HG02798 (cell line): ENCODE data around the gene MYH6.

ENCODE experiments used
- ATAC-seq: cut with Tn5 transposase; IDR thresholded peaks from one replicate; pipeline ENCODE4 v1.9.1; 2021; ENCODE audit warnings: mild to moderate bottlenecking; ENCODE audit not compliant: unreplicated experiment, poor library complexity

The MYH6 gene

GRCh38 chr14:23380976-23381375 lies 27.1 kb downstream of the MYH6 start:
- ATAC-seq, result no peak

DNA sequence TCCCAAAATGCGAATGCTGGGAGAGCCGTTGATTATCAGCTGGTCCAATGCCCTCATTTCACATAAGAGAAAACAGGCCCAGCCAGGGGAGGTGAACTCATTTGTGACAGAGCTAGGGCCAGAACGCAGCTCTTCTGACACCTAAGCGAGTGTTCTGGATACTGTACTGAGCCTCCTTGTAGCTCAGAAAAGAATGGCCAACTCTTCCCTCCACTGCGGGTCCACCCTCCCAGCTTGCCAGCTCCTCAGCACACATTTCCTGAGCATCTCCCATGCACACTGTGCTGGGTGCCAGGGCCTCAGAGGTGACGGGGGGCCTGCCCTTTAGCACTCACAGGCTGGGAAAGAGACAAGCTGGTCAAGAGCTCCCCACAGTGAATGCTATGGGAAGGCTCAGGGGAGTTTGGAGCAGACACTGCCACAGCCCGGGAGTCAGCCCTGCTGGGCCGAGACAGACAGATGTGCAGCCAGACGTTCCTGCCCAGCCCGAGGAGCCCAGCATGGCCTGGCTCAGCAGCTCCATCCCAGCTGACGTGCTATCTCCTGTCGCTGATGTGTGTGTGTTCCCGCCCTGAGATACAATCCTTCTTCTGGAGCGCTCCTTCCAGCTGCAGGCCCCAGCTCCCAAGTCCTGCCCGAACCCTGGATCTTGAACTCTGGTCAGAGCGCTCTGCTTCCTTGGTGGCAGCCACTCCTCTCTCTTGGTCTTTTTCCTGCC lies 27.7 kb downstream of the MYH6 start:
- ATAC-seq, result no peak

- peak; percentile 59 for ATAC-seq
These were observed 28.5 kb downstream of the MYH6 start for GRCh38 chr14:23379366-23380196.

DNA sequence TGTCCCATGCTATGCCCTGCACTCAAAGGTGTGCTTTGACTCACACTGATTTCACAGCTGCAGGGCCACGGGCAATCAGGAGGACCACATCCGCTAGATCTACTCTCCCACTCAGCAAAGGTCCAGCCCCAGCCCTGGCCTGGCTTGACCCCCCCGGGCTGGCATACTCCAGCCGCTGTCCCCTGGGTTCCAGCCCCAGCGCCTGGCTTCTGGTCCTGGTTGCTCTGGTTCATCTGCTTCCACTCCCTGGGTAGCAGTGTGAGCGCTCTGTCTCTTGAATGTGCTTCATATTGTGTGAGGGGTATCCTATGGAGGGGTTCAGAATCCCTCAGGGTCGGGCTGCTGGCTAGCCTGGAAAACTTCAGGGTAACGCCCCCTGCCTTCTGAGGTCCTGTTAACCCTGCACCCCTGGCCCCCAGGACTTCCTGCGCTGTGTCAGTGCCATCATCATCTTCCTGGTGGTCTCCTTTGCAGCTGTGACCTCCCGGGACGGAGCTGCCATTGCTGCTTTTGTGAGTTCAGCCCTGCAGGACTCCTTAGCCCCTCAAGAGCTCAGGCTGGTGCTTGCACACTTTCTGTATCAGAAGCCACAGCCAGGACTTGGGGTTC lies 29.4 kb downstream of the MYH6 start:
- no peak for ATAC-seq

DNA sequence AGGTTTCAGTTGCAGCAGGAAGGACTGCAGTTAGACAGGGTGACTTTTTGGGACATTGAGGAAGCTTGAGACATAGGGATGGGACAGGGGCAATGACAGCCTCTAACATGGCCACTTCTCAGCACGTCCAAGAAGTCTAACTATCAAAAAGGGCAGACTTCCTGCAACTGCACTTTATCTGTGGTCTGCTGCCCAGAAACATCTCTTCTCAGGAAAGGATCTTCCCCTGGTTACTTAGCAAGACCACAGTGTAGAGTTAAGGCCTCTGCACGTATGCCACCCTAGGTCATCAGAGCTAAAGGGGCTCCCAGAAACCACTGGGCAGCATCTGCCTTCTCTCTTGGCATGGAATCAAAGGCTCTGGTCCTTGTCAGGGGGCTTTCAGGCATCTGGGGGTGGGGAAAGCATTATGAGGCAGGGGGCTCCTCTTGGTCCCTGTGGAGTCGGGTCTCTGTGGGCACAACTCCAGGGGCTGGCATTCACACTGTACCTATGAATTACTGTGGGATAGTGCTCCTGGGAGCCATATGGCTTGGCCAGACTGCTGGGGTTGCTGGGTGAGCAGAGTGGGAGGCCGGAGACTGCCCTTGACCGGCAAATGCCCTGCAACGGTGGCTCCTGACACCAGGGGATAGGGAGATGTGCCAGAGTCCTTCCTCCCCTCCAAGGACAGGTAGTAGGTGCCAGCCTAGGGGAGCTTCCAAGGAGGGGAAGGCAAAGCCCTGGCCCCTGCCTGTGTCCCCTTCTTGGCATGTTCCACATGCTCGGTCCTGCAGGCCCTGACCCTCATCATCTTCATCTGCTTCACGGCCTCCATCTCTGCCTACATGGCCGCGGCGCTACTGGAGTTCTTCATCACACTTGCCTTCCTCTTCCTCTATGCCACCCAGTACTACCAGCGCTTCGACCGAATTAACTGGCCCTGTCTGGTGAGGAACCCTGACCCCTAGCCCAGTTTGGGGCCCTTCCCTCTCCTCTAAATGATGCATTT lies 30.2 kb downstream of the MYH6 start:
- no peak for ATAC-seq

DNA sequence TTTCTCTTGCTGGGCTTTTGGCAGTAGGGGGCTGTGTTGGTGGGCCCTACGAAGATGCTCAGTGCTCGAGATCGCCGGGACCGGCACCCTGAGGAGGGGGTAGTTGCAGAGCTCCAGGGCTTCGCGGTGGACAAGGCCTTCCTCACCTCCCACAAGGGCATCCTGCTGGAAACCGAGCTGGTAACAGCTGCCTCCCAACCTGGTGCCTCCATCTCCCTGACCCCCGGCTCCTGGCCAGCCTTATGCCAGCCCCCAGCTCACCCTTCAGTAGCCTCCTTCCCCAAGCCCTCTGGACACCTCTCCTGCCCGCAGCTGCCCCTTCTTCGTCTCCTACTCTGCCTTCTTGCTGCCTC lies 30.9 kb downstream of the MYH6 start:
- no peak for ATAC-seq

DNA sequence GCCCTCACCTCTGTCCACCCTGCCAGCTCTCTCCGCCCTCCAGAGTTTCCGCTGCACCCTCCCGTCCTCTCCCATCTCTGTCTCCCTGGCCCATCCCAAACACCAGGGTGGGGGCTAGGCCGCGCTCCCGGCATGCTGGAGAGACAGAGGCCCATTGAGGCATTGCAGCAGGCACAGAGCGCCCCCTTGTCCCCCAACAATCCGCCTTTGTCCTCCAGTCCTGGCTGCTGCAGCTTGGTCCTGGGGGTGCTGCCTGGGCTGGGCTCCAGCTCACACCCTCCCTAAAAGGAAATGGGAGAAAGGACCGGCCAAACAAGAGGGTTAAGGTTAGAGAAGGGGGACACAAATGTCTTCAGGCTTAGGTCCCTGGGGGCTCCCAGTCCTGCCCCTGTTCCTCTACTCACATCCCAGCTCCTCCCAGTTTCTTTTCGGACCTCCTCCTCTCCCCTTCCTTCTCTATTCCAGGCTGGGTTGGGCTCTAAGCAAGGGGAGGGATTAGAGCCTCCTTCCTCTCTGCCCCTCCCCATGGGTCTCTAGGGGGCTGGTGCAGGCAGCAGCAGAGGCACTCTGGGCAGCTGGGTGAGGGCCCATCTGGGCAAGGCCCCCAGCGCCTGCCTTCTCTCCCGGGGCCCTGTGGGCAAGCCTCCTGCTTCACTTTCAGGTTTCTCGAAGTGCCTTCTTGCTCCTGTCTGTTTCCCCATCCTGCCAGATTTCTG lies 31.4 kb downstream of the MYH6 start, which contains the start of gene CMTM5:
CMTM5 (plus strand) TSS at position 565 of the 716 bp plus-strand sequence. CDS start 206 bp downstream, outside the sequence.
- no peak for ATAC-seq

DNA sequence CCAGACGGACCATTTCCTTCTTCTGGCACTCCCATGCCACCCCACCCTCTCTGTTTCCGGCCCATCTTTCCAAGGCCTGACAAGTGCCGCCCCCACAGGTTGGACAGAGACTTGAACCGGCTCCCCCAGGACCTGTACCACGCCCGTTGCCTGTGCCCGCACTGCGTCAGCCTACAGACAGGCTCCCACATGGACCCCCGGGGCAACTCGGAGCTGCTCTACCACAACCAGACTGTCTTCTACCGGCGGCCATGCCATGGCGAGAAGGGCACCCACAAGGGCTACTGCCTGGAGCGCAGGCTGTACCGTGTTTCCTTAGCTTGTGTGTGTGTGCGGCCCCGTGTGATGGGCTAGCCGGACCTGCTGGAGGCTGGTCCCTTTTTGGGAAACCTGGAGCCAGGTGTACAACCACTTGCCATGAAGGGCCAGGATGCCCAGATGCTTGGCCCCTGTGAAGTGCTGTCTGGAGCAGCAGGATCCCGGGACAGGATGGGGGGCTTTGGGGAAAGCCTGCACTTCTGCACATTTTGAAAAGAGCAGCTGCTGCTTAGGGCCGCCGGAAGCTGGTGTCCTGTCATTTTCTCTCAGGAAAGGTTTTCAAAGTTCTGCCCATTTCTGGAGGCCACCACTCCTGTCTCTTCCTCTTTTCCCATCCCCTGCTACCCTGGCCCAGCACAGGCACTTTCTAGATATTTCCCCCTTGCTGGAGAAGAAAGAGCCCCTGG lies 32.4 kb downstream of the MYH6 start:
- no peak for ATAC-seq

- no peak for ATAC-seq
These were observed 35.0 kb downstream of the MYH6 start for GRCh38 chr14:23373041-23373440.

DNA sequence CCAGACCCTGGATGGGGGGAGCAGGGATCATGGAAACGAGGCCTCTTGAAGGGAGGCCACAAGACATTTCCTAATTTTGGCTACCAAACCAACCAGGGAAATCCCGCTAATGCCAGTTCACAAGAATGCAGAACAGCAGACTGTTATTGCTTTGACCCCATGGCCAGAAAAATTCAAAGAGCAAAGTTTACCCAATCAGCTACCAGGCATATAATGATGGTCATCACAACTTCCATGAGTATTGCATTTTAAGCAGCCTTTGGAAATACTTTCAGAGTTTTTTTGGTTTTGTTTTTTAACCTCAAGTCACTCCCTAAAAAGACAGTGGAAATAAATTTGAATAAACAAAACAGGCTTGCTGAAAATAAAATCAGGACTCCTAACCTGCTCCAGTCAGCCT lies 35.6 kb downstream of the MYH6 start, which contains the start of gene IL25:
IL25 (plus strand) TSS at position 301 of the 400 bp plus-strand sequence.
- ATAC-seq, result no peak

DNA sequence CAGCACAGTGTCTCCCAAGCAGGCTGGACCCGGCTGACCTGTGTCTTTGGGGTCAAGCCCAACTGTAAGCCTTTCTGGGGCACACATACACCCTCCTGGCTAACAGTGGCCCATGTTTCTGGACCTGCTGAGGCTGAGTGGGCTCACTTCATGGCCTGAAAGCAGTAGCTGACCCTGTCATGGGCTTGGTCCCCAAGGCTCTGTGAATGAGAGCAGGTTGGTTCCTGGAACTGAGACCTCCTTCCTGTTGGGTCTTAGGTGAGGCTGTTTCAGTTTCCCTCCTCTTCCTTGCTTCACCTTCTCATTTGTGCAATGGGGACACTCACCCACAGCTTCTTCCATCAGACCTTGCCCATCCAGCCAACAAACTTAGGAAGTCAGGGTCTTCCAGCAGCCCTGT lies 36.2 kb downstream of the MYH6 start:
- no peak for ATAC-seq

- no peak for ATAC-seq
These were observed 37.9 kb downstream of the MYH6 start for GRCh38 chr14:23370221-23370620.

- ATAC-seq, result no peak
These were observed 41.6 kb downstream of the MYH6 start for GRCh38 chr14:23366426-23366921.

DNA sequence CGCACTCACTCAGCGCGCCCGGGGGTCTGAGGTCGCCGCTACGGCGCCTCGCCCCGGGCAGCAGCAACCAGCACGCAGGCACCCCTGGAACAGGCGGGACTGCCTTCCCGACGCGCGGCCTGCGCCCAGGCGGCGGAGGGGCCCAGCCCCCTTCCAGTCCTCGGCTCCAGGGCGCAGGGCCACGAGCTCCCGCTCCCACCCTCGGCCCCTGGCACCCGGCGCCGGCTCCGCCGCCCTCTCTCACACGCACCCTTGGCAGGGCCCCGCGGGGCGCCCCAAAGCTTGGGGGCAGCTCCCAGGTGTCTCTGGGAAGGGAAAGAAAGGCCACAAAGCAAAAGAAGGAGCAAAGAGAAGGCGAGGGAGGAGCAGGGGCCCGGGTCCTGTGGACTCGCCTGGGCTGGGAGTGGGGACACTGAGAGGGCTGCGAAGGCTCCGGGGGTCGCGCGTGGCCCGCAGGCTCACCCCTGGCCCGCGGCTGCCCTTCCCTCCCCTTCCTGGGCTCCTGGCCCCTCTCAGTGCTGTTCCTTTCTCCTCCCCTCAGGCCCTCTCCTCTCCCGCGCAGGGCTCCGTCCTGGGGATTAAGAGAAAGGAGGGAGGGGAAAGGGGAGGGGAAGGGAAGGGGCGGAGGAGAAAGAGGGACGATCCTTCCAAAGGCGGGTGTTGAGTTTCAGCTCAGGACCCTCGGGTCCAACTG lies 42.2 kb downstream of the MYH6 start:
- ATAC-seq, result no peak

DNA sequence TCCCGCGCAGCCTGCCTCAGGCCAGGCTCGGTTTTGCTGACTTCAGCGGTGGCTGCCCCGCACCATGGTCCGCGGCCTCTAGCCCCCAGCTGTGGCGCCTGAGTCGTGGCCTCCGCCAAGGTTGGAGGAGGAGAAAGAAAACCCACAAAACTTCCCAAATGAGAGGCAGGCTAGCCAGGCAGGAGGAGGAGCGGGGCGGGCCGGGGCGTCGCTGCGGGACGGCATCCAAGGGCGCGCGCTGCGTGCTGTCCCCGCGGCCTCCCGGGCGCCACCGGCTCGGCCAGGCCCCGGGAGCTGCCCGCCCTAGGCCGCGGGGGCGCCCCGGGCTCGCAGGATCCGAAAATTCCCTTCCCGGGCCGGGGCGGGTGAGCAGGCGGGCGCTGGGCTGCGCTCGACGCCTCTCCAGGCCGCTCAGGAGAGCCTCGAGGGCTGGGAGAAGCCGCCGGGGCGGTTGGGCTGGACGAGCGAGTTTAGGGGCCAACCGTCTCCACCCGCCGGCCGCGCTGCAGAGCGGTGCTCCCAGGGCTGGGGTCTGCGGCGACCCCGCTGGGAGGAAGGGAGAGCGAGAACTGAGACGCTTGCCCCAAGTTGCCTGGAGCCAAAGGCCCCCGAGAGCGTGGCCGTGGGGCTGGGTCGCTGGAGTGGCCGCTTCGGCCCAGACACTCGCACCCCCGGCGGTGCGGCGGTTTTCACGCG lies 42.9 kb downstream of the MYH6 start, which contains the start of gene EFS:
EFS (minus strand) TSS at position 137 of the 696 bp plus-strand sequence. CDS start 147 bp downstream, outside the sequence.
- ATAC-seq, result no peak

- ATAC-seq, result no peak
These were observed 43.7 kb downstream of the MYH6 start for GRCh38 chr14:23364164-23365035.
